HG02798 (cell line): Measurements from ENCODE around the gene ATPAF2.

Experiments used
- ATAC-seq: cut with Tn5 transposase; IDR thresholded peaks from one replicate; pipeline ENCODE4 v1.9.1; 2021; ENCODE audit warnings: mild to moderate bottlenecking; ENCODE audit not compliant: unreplicated experiment, poor library complexity

The ATPAF2 gene

GRCh38 chr17:18038861-18039534 lies at the start of gene ATPAF2, which contains the start of gene GID4:
ATPAF2 (minus strand) TSS chr17:18039168; CDS start chr17:18039013, 155 bp downstream.
GID4 (plus strand) TSS chr17:18039408; CDS start chr17:18039465, 57 bp downstream.
- peak; percentile 95 for ATAC-seq

- peak; percentile 89 for ATAC-seq
These were observed 48.9 kb upstream of the ATPAF2 start, which contains the start of gene DRG2 for GRCh38 chr17:18087610-18088491. DRG2 (plus strand) TSS chr17:18087948; CDS start chr17:18088024, 76 bp downstream.

DNA sequence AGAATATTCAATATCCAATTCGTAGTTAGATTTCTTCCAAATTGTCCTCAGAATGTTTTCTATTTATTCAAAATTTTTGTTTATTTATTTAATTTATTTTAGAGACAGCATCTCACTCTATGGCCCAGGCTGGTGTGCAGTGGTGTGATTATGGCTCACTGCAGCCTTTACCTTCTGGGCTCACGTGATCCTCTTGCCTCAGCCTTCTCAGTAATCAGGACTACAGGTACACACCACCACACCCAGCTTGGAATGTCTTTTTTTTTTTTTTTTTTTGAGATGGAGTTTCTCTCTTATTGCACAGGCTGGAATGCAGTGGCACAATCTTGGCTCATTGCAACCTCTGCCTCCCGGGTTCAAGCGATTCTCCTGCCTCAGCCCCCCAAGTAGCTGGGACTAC lies 45.3 kb upstream of the ATPAF2 start:
- no peak for ATAC-seq

- ATAC-seq: no peak
These were observed 40.6 kb upstream of the ATPAF2 start for GRCh38 chr17:18079543-18079942.

DNA sequence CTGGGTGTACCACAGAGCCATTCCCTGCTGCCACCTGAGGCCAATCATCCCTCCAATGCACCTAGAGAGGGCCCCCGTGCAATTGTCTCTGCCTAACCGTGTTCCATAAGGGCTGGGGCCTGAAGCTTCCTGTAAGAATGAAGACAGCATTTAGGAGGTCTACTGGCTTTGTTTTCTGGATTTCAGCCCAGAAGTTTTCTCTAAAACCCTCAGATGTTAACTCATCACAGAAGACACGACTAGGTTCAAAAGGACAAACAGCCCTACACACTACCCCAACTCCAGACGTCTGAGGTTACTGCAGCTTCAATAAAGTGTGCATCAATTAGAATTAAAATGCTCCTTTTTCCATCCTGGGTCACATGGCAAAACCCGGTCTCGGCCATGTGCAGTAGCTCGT lies 38.0 kb upstream of the ATPAF2 start:
- no peak for ATAC-seq

DNA sequence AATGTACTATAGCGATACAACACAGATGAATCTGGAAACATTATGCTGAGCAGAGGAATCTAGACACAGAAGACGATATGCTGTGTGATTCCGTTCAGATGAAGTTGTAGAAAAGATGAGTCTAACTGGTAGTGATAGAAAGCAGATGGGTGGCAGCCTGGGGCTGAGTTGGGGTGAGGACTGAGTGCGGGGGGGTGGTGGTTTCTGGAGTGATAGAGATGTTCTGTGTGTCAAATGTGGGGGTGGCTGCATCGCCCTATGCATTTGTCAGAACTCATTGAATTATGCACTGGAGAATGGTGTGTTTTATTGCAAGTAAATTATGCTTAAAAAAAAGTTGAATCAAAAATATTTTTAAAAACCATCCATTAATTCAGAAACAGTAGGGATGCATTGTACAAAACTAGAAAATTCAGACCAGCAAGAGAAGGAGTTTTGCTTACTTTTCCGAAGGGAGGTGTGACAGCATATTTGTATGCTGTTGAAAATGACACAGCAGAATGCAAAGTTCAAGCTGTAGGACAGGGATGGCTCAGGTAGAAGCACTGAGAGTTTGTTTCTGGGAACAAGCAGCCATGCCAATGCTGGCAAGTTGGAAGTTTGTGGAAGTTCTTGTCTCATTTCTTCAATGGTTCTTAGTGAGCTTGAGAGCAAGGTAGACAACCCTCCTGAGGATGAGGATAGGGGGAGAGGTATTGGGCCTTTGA lies 35.8 kb upstream of the ATPAF2 start:
- ATAC-seq: no peak

- no peak for ATAC-seq
These were observed 32.8 kb upstream of the ATPAF2 start for GRCh38 chr17:18071751-18072150.

GRCh38 chr17:18070861-18071340 lies 31.9 kb upstream of the ATPAF2 start:
- ATAC-seq: no peak

DNA sequence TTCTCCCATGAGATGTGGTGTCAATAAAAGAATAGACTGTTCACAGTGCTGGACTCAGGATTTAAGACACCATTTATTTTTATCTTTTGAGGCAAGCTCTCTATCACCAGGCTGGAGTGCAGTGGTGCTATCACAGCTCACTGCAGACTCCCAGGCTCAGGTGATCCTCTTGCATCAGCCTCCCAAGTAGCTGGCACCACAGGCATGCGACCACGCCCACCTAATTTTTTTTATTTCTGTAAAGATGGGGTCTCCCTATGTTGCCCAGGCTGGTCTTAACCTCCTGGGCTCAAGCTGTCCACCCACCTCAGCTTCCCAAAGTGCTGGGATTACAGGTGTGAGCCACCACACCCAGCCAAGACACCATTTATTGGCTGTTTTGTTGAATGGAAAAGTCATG lies 30.1 kb upstream of the ATPAF2 start:
- no peak for ATAC-seq

DNA sequence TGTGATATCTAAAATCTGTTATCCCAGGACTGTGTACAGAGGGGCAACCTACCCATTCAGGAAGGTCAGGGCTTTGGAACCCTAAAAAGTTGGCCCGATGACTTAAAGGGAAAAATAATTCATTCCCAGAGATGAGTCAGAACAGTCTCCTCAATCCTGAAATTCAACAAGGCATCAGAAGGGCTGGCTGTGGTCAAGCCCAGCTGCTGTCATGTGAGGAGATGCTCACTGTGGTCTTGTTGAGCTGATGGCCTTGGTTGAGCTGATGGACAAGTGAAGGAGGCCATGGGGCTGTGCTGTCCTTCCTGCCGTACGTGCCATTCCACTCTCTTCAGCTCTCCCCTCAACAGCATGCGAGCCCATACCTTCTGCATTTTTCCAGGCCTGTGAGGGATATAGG lies 27.9 kb upstream of the ATPAF2 start:
- no peak for ATAC-seq

GRCh38 chr17:18065546-18065945 lies 26.6 kb upstream of the ATPAF2 start:
- no peak for ATAC-seq

GRCh38 chr17:18064053-18064452 lies 25.1 kb upstream of the ATPAF2 start:
- ATAC-seq: no peak

- ATAC-seq: no peak
These were observed 20.3 kb upstream of the ATPAF2 start for GRCh38 chr17:18059283-18059682.

- ATAC-seq: no peak
These were observed 17.2 kb upstream of the ATPAF2 start for GRCh38 chr17:18056214-18056613.

GRCh38 chr17:18055597-18055996 lies 16.6 kb upstream of the ATPAF2 start:
- ATAC-seq: no peak

GRCh38 chr17:18045691-18046350 lies 6.9 kb upstream of the ATPAF2 start:
- ATAC-seq: no peak

DNA sequence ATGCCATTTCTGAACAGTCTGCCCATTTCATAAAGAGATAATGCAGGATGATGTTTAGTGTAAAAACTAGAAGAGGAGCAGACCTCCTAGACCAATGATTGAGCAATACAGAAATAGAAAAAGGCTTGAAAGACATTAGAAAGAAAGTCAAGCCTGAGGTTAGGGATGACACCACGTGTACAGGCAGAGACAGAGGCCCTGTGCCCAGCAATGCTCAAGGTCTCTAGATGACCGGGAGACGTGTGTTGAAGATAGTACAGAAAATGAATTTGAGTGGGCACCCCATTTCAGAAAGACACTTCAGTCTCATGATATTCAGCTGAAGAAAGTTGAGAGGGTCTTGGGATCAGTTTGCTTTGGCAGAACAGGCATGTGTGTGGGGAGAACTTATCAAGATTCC lies 5.6 kb upstream of the ATPAF2 start:
- no peak for ATAC-seq

DNA sequence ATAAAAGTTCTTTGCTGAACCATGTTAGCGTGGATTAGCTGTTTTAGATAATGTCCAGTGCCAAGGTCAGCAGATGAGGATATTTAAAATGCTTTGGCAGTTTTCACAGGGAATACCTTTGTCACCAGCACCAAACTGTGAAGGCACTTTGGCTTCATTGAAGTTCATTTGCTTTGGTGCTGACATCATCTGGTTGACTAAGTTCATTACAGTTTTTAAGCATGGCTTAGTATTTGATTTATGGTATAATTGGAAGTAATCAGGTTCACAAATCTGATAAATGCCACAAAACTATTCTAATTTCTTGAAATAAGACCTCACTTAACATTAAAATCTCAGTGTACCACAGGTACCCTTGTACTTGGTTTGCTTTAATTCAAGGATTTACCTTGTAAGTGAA lies 4.5 kb upstream of the ATPAF2 start:
- no peak for ATAC-seq

GRCh38 chr17:18042983-18043382 lies 4.0 kb upstream of the ATPAF2 start:
- no peak for ATAC-seq

GRCh38 chr17:18041776-18042175 lies 2.8 kb upstream of the ATPAF2 start:
- ATAC-seq: no peak
